ENCODE measurements around the gene ZNF485.

DNA sequence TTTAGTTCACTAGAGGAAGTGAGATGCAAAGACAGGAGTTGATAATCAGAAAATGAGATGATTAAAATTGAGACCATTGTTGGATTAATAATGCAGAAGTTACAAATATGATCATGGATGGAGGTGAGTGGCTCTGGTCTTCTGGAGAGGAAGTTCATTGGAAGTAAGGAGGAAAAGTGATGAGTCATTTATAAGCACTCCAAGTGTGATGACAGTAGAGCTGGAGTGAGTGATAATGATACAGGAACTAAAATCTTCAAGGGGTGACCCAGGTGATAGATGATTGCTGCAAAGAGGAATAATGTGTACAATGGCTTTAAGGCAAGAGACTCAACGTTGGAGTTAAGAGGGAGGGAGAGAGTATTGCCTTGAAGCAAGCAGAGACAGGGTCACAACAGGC, 21.7 kb downstream of the ZNF485 start:
- TF ChIP-seq CTCF (conservative IDR thresholded peaks at IDR 0.05 in 1 of 2, IDR thresholded peaks at IDR 0.05 in 1 of 2; ENCODE audit: extremely low read depth in 1 of 2, insufficient read depth in 1 of 2, low read depth in 1 of 2, low read length in 2 of 2): no peak
- no peak for TF ChIP-seq EZH2 (IDR thresholded peaks at IDR 0.05; ENCODE audit: borderline replicate concordance, low read length)

Measured in mammary epithelial cell (primary cell).